OCI-M1 (cell line): ENCODE results near the gene MYH11.
A peak's percentile ranks its signal among the peaks of the same experiment; 100 is the strongest.
"Not testable (repeated sequence)": the region's sequence is repeated elsewhere in the genome, so short reads cannot be mapped to it uniquely, and the experiment has no call there.

ENCODE experiments used
- DNase-seq: peaks from one replicate; lab custom pipeline; 2025; lab: John Stamatoyannopoulos, UW

MYH11 gene

GRCh38 chr16:15876503-15876902 lies 19.7 kb upstream of the MYH11 start:
- no peak for DNase-seq

GRCh38 chr16:15874745-15875314 lies 18.0 kb upstream of the MYH11 start:
- DNase-seq: peak; percentile 24

- no peak for DNase-seq
Observed at GRCh38 chr16:15873737-15874136, 16.9 kb upstream of the MYH11 start.

GRCh38 chr16:15873301-15873700 lies 16.5 kb upstream of the MYH11 start:
- no peak for DNase-seq

- DNase-seq: no peak
Observed at GRCh38 chr16:15870011-15870410, 13.2 kb upstream of the MYH11 start.

GRCh38 chr16:15866451-15866850 lies 9.6 kb upstream of the MYH11 start:
- no peak for DNase-seq

- no peak for DNase-seq
Observed at GRCh38 chr16:15865742-15866141, 8.9 kb upstream of the MYH11 start.

- no peak for DNase-seq
Observed at GRCh38 chr16:15864939-15865338, 8.1 kb upstream of the MYH11 start.

GRCh38 chr16:15861996-15862395 lies 5.2 kb upstream of the MYH11 start:
- DNase-seq: no peak

GRCh38 chr16:15858921-15859668 lies 2.3 kb upstream of the MYH11 start:
- DNase-seq: no peak

GRCh38 chr16:15857724-15858560 lies 1.1 kb upstream of the MYH11 start:
- no peak for DNase-seq

GRCh38 chr16:15856182-15856581 lies 646 bp downstream of the MYH11 start:
- peak; percentile 29 for DNase-seq

- no peak for DNase-seq
Observed at GRCh38 chr16:15855704-15856003, 1.2 kb downstream of the MYH11 start.

GRCh38 chr16:15854906-15855703 lies 1.7 kb downstream of the MYH11 start:
- no peak for DNase-seq

GRCh38 chr16:15854061-15854460 lies 2.8 kb downstream of the MYH11 start:
- no peak for DNase-seq

GRCh38 chr16:15853021-15853420 lies 3.8 kb downstream of the MYH11 start:
- DNase-seq: no peak

GRCh38 chr16:15850555-15850954 lies 6.3 kb downstream of the MYH11 start:
- not testable (repeated sequence) for DNase-seq

GRCh38 chr16:15849209-15849981 lies 7.4 kb downstream of the MYH11 start:
- DNase-seq: no peak

GRCh38 chr16:15847611-15848175 lies 9.1 kb downstream of the MYH11 start:
- no peak for DNase-seq

GRCh38 chr16:15846510-15846909 lies 10.3 kb downstream of the MYH11 start:
- DNase-seq: no peak

- no peak for DNase-seq
Observed at GRCh38 chr16:15843635-15844279, 13.1 kb downstream of the MYH11 start.
